ENCODE data around the gene SESN1.
A peak's percentile ranks its signal among the peaks of the same experiment; 100 is the strongest.
"Not testable (repeated sequence)": the region's sequence is repeated elsewhere in the genome, so short reads cannot be mapped to it uniquely, and the experiment has no call there.

The SESN1 gene

GRCh38 chr6:109093732-109094415 is 772 bp downstream of the SESN1 start:
- DNase-seq = no peak

- DNase-seq = no peak
Measured at GRCh38 chr6:109092074-109092473, 2.6 kb downstream of the SESN1 start.

GRCh38 chr6:109091314-109092024 is 3.2 kb downstream of the SESN1 start:
- no peak for DNase-seq

- DNase-seq = no peak
Measured at GRCh38 chr6:109088995-109089394, 5.7 kb downstream of the SESN1 start.

- DNase-seq = no peak
Measured at GRCh38 chr6:109087661-109088264, 6.9 kb downstream of the SESN1 start.

- DNase-seq = not testable (repeated sequence)
Measured at GRCh38 chr6:109084146-109084545, 10.5 kb downstream of the SESN1 start.

GRCh38 chr6:109083657-109084056 is 11.0 kb downstream of the SESN1 start:
- no peak for DNase-seq

GRCh38 chr6:109082188-109082577 is 12.5 kb downstream of the SESN1 start:
- no peak for DNase-seq

- no peak for DNase-seq
Measured at GRCh38 chr6:109081516-109082187, 13.0 kb downstream of the SESN1 start.

- DNase-seq = no peak
Measured at GRCh38 chr6:109081026-109081425, 13.6 kb downstream of the SESN1 start.

GRCh38 chr6:109079981-109080380 is 14.7 kb downstream of the SESN1 start:
- DNase-seq = no peak

- DNase-seq = no peak
Measured at GRCh38 chr6:109076377-109076776, 18.3 kb downstream of the SESN1 start.

GRCh38 chr6:109075934-109076333 is 18.7 kb downstream of the SESN1 start:
- DNase-seq = no peak

GRCh38 chr6:109074133-109074415 is 20.6 kb downstream of the SESN1 start:
- no peak for DNase-seq

- DNase-seq = peak; percentile 64
Measured at GRCh38 chr6:109073344-109074132, 21.1 kb downstream of the SESN1 start.

GRCh38 chr6:109071125-109071917 is 23.3 kb downstream of the SESN1 start:
- no peak for DNase-seq

GRCh38 chr6:109069746-109070145 is 24.9 kb downstream of the SESN1 start:
- DNase-seq = no peak

- DNase-seq = no peak
Measured at GRCh38 chr6:109062767-109063352, 31.8 kb downstream of the SESN1 start.

- no peak for DNase-seq
Measured at GRCh38 chr6:109062216-109062615, 32.4 kb downstream of the SESN1 start.

GRCh38 chr6:109060571-109060970 is 34.1 kb downstream of the SESN1 start:
- no peak for DNase-seq

- DNase-seq = peak; percentile 58
Measured at GRCh38 chr6:109059571-109060021, 35.0 kb downstream of the SESN1 start.

- DNase-seq = no peak
Measured at GRCh38 chr6:109059153-109059552, 35.5 kb downstream of the SESN1 start.

Data from central memory CD4-positive, alpha-beta T cell (primary cell).